ENCODE results near the gene BRICD5. TPM values are rescaled to one million over a fixed set of nuclear protein-coding genes. Genes with fewer than 3 reads are reported as not detected.

BRICD5 gene
- total RNA-seq, 1 donor from 2014 or later: 14.4 TPM

GRCh38 chr16:2199621-2200139, 11.0 kb downstream of the BRICD5 start:
- DNase-seq (ENCODE audit: low spot score in 2 of 2, unreplicated experiment in 2 of 2): no peak
- Mint-ChIP-seq H3K4me3 (no peak overlapping the region), H3K36me3 (no peaks in the 10 kb centered on the region), H3K27ac (no peak overlapping the region), H3K27me3 (ENCODE audit: low read depth) (peaks cover 45% of the 10 kb centered on the region), H3K4me1 (peaks cover 10% of the 10 kb centered on the region), H3K9me3 (no peaks in the 10 kb centered on the region)
- no peak for TF ChIP-seq CTCF (IDR thresholded peaks at IDR 0.05; ENCODE audit: unreplicated experiment)

GRCh38 chr16:2199095-2199494, 11.6 kb downstream of the BRICD5 start:
- H3K4me1 Mint-ChIP-seq: peaks cover 10% of the 10 kb centered on the region
- no peaks in the 10 kb centered on the region for H3K9me3 Mint-ChIP-seq
- H3K4me3 Mint-ChIP-seq: no peak overlapping the region
- TF ChIP-seq CTCF (IDR thresholded peaks at IDR 0.05; ENCODE audit: unreplicated experiment): no peak
- peaks cover 46% of the 10 kb centered on the region for H3K27me3 Mint-ChIP-seq (ENCODE audit: low read depth)
- H3K27ac Mint-ChIP-seq: no peak overlapping the region
- H3K36me3 Mint-ChIP-seq: no peaks in the 10 kb centered on the region
- no peak for DNase-seq (ENCODE audit: low spot score in 2 of 2, unreplicated experiment in 2 of 2)

- no peak overlapping the region for H3K27ac Mint-ChIP-seq
- peaks cover 10% of the 10 kb centered on the region for H3K4me1 Mint-ChIP-seq
- H3K27me3 Mint-ChIP-seq (ENCODE audit: low read depth): peaks cover 48% of the 10 kb centered on the region
- H3K4me3 Mint-ChIP-seq: peak overlapping the region; percentile 56
- no peaks in the 10 kb centered on the region for H3K9me3 Mint-ChIP-seq
- no peak for TF ChIP-seq CTCF (IDR thresholded peaks at IDR 0.05; ENCODE audit: unreplicated experiment)
- H3K36me3 Mint-ChIP-seq: no peaks in the 10 kb centered on the region
- DNase-seq (ENCODE audit: low spot score in 2 of 2, unreplicated experiment in 2 of 2): no peak
Observed at GRCh38 chr16:2198283-2198682, 12.4 kb downstream of the BRICD5 start.

GRCh38 chr16:2197765-2198164, 12.9 kb downstream of the BRICD5 start:
- Mint-ChIP-seq H3K27ac (no peak overlapping the region), H3K36me3 (no peaks in the 10 kb centered on the region), H3K4me1 (peaks cover 10% of the 10 kb centered on the region), H3K27me3 (ENCODE audit: low read depth) (peaks cover 48% of the 10 kb centered on the region), H3K4me3 (peak overlapping the region; percentile 56), H3K9me3 (no peaks in the 10 kb centered on the region)
- DNase-seq (ENCODE audit: low spot score in 2 of 2, unreplicated experiment in 2 of 2): no peak
- TF ChIP-seq CTCF (IDR thresholded peaks at IDR 0.05; ENCODE audit: unreplicated experiment): no peak

GRCh38 chr16:2196981-2197511, 13.6 kb downstream of the BRICD5 start:
- Mint-ChIP-seq H3K4me3 (peak overlapping the region; percentile 56), H3K36me3 (no peaks in the 10 kb centered on the region), H3K27me3 (ENCODE audit: low read depth) (peaks cover 48% of the 10 kb centered on the region), H3K27ac (no peak overlapping the region), H3K9me3 (no peaks in the 10 kb centered on the region), H3K4me1 (peaks cover 10% of the 10 kb centered on the region)
- no peak for TF ChIP-seq CTCF (IDR thresholded peaks at IDR 0.05; ENCODE audit: unreplicated experiment)
- no peak for DNase-seq (ENCODE audit: low spot score in 2 of 2, unreplicated experiment in 2 of 2)
